Cardiac muscle cell (in vitro differentiated cells and primary cell): ENCODE measurements around the gene NAGS. TPM values are rescaled to one million over a fixed set of nuclear protein-coding genes. Genes with fewer than 3 reads are reported as not detected.

Source experiments
- DNase-seq, 2 donors: peaks; one replicate each; pipeline versions ENCODE4 v3.0.0 to v3.0.0-alpha.2; 2010 to 2017; ENCODE audit warnings: low read depth in 1 of 2, low spot score in 1 of 2
- H3K27ac ChIP-seq: fragments of 200-600 bp; sonication (generic); 2 replicates; pipeline ENCODE4 v1.5.1; 2016
- H3K27me3 ChIP-seq: fragments of 200-600 bp; sonication (generic); 2 replicates; pipeline ENCODE4 v1.6.0; 2016; ENCODE audit warnings: control low read depth
- H3K36me3 ChIP-seq: fragments of 200-600 bp; sonication (generic); 2 replicates; pipeline ENCODE4 v1.5.1; 2016; ENCODE audit warnings: control low read depth
- H3K4me1 ChIP-seq: fragments of 200-600 bp; sonication (generic); 2 replicates; pipeline ENCODE4 v1.8.1; 2017; ENCODE audit warnings: low read depth, mild to moderate bottlenecking, mixed run types
- H3K4me3 ChIP-seq: fragments of 200-600 bp; sonication (generic); 2 replicates; pipeline ENCODE4 v1.5.1; 2016; ENCODE audit warnings: mild to moderate bottlenecking
- H3K9me3 ChIP-seq: fragments of 200-600 bp; sonication (generic); 2 replicates; pipeline ENCODE4 v1.5.1; 2017; ENCODE audit warnings: low read depth, mild to moderate bottlenecking, control low read depth
- CTCF ChIP-seq: IDR thresholded peaks from 2 replicates; pipeline ENCODE4 v1.5.1; 2012; ENCODE audit warnings: low read depth, mild to moderate bottlenecking, low read length
- polyA plus RNA-seq: library from polyadenylated mRNA; unstranded; fragments of >200 nt; fragmentation: Nextera tagmentation; extraction: Ambion mirVana; gene quantifications from 2 replicates; pipeline ENCODE4 v1.2.1, GENCODE V29; 2016
- total RNA-seq: library from RNA; depleted of rRNA; stranded (reverse); fragments of >200 nt; gene quantifications from 2 replicates; pipeline ENCODE4 v1.2.3, GENCODE V29; 2016

The NAGS gene
- total and polyA plus RNA-seq, 2 experiments from 2014 or later: 5.1 to 6.1 TPM

- TF ChIP-seq CTCF: no peak
- H3K4me3 ChIP-seq: peak overlapping the region; percentile 64
- H3K9me3 ChIP-seq: no peaks in the 10 kb centered on the region
- DNase-seq: peak in 1 of 2 donors; percentile 38
- no peaks in the 10 kb centered on the region for H3K36me3 ChIP-seq
- H3K4me1 ChIP-seq: peaks cover 8% of the 10 kb centered on the region
- no peak overlapping the region for H3K27ac ChIP-seq
- H3K27me3 ChIP-seq: peaks cover 37% of the 10 kb centered on the region
These were observed 3.2 kb downstream of the NAGS start for GRCh38 chr17:44007346-44008204.

- no peak overlapping the region for H3K27ac ChIP-seq
- H3K4me1 ChIP-seq: peaks cover 10% of the 10 kb centered on the region
- H3K36me3 ChIP-seq: no peaks in the 10 kb centered on the region
- peaks cover 30% of the 10 kb centered on the region for H3K27me3 ChIP-seq
- TF ChIP-seq CTCF: no peak
- no peak for DNase-seq
- peak overlapping the region; percentile 64 for H3K4me3 ChIP-seq
- no peaks in the 10 kb centered on the region for H3K9me3 ChIP-seq
These were observed 3.9 kb downstream of the NAGS start for GRCh38 chr17:44008205-44008909.

GRCh38 chr17:44010966-44011647 is 6.7 kb downstream of the NAGS start:
- peak in 1 of 2 donors; percentile 23 for DNase-seq

GRCh38 chr17:44011876-44012275 is 7.5 kb downstream of the NAGS start:
- Histone ChIP-seq H3K27ac (no peak overlapping the region), H3K36me3 (no peaks in the 10 kb centered on the region), H3K4me3 (no peak overlapping the region), H3K9me3 (no peaks in the 10 kb centered on the region), H3K27me3 (no peaks in the 10 kb centered on the region), H3K4me1 (peaks cover 18% of the 10 kb centered on the region)
- no peak for DNase-seq
- TF ChIP-seq CTCF: no peak

More at GRCh38 chr17:44010966-44011647, 6.7 kb downstream of the NAGS start:
- no peak overlapping the region for H3K4me3 ChIP-seq
- no peaks in the 10 kb centered on the region for H3K36me3 ChIP-seq
- H3K9me3 ChIP-seq: no peaks in the 10 kb centered on the region
- H3K27me3 ChIP-seq: peaks cover 3% of the 10 kb centered on the region
- H3K4me1 ChIP-seq: peaks cover 18% of the 10 kb centered on the region
- H3K27ac ChIP-seq: peak overlapping the region; percentile 11
- TF ChIP-seq CTCF: no peak

- H3K27me3 ChIP-seq: no peaks in the 10 kb centered on the region
- H3K4me3 ChIP-seq: no peak overlapping the region
- no peak for TF ChIP-seq CTCF
- no peaks in the 10 kb centered on the region for H3K9me3 ChIP-seq
- peaks cover 18% of the 10 kb centered on the region for H3K4me1 ChIP-seq
- H3K27ac ChIP-seq: no peak overlapping the region
- no peaks in the 10 kb centered on the region for H3K36me3 ChIP-seq
- peak in 1 of 2 donors; percentile 12 for DNase-seq
These were observed 8.0 kb downstream of the NAGS start for GRCh38 chr17:44012391-44012790.
